HG02981 (cell line): ENCODE measurements around the gene SUFU.

Experiments
- ATAC-seq: cut with Tn5 transposase; IDR thresholded peaks from one replicate; pipeline ENCODE4 v1.9.1; 2021; ENCODE audit warnings: mild to moderate bottlenecking, moderate library complexity; ENCODE audit not compliant: unreplicated experiment

The SUFU gene

DNA sequence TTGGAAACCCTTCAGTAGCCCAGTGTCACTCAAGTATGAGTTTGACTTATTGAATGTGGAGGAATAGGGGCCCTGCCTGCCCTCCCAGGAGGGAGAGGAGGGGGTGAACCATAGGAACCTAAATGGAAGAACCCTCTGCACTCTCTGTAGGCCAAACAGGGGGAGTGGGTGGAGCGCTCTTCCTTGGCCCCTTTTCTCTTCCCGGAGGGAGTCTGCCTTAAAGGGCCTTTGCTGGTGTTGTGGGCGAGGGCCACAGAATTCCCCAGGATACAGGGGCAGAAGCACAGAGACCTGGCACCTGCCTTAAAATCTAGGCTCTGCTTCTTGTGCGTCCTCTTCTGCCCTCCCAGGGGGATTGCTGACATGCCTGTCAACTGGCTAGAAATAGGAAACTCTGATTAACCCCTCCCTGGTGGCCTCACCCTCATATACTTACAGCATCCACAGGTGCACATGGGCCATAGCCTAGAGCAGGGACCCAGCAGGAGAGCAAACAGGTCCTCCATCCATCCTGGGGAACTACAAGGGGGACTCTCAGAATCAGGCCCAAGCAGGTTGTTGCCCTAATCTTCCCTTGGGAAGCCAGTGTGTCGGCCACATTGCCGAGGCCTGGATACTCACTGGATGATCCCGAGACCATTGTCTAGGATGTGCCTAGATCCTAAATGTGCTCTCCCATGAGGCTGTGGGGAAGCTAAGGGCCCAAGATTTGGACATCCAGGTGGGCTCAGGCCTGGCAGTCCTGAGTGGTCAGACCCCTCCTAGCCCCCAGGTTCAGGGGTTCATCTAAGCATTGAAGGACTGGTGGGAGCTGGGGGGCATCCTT, 143.9 kb downstream of the SUFU start:
- no peak for ATAC-seq

DNA sequence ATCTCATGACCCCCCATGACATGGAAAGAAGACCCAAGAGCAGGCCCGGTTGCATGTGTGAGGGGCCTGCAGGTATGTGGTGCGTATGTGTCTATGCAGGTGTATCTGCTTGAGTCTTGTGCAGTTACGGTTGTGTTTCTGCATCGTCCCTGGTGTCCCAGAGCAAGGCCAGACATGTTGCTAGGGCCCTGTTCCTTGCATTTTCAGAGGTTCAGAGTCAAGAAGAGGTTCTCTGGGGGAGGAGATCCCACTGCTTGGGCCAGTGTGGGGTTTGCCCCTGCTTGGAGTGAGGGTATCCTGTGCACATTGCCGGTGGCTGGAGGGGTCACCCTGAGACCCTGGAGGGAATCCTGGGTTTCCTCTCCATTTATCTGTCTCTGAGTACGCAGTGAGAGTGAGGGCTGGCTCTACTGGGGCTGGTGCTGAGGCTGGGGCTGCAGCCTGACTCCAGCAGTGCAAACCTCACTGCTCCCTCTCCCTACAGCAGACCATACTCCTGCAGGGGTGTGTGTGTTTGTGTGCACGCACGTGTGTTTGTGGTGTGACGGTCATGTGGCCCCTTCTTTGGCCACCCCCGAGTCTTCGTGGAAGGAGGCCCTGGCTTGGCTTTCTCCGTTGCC, 144.6 kb downstream of the SUFU start:
- no peak for ATAC-seq

DNA sequence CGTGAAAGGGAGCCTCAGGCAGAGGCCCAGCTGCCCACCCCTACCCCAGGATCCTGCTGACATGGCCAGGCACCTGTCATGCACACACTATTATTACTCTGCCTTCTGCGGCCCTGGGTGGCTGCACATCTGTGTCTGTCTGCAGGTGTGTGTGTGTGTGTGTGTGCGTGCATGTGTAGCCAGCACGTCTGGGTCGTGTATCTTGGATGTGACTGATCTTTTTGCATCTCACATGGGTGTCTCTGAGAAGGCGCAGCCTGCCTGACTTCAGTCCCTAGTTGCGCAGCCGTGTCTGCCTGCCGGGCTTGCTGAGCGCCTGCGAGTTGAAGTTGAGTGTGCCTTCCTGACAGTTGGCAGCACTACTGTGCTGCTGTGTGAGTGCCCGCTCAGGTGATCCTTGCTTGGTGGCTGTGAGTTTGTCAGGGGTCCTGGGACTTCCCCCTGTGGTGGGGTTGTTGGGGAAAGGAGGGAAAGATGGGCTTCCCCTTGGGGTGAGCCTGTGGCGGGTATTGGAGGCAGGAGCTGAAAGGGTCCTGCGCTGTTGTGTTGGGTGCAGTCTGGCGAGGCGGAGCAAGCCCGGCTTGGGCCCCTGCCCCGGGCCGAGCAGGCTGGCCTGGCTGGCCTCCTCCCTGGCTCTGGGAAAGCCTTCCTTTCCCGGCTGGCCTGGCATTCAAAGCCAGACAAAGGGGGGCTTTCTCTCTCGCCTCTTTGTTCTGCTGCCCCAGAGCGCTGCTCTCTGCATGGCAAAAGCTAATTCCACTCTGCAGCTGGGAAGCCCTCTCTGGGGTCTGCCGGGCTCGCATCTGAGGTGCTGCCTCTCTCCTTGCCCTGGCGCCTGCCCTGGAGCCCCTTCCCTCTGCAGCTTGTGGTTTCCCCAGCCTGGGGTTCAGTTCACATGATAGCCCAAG, 145.4 kb downstream of the SUFU start:
- no peak for ATAC-seq

DNA sequence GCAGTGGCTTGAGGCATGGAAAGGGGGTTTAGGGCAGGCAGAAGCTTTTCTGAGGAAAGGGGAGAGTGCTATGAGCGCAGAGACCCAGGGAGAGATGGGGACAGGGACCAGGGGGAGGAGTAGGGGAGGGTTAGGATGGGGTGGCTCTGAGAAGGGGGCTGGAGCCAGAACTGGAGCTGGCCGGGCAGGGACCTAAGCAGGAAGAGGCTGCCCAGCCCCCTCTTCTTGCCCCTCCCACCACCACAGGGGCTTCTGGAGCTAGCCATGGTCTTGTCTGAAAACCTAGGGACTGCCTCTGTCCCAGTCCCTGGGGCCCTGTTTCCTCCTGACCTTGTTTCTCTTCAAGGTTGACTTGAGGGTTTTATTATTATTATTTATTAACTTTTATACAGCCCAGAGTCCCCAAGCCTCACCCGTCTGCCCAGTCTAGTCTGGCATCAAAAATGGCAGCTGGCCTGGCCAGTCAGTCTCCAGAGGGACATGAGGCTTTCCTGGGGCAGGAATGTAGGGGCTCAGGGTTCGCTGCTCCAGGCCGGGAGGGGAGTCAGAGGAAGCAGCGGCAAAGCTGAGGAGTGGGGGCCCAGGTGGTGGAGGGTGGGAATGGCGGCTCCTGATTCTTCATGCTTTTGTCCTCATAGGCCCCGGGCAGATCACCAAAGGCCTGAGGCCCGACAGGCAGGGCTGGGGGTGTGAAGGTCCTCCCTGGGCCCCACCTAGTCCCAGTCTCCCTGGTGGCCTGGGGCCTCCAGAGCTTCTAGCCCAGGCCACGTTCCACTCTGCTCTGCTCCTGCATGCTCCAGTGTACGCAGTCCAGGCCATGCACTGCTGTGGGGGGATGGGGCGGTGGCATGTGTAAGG, 146.3 kb downstream of the SUFU start:
- ATAC-seq: no peak

DNA sequence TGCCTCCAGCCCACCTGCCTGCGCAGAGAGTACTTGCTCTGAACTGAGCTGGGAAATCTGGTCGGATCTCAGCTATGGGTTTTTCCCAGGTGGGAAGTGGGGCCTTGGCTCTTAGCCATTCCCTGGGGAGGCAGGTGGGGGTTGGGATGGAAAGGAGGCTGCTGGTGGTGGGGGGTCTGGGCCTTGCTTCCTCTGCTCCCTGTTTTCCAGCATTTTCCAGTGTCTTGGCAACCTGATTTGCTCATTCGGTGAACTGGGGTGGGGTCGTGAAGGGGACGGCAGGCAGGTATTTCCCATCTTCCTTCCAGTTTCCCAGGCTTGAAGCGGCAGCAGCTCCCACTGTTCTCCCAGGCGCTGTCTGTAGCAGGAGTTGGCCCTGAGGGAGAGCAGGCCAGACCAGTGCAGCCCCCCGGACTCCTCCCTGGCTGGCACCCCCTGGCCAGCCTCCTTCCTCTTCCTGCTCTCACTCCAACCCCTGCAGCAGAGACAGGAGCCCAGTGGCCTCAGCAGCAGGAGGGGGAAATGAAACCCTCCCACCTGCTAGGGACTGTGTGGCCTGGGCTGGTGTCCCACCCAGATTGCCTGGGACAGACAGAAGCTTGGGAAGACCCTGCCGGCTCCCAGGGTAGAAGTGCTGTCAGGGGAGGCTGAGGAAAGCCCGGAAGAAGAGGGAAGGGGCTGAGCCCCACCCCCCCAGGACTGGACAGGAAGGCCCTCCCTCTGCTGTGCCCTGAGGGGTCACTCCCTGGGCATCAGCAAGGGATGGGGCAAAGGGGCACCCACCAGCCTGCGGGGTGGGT, 147.1 kb downstream of the SUFU start:
- no peak for ATAC-seq

DNA sequence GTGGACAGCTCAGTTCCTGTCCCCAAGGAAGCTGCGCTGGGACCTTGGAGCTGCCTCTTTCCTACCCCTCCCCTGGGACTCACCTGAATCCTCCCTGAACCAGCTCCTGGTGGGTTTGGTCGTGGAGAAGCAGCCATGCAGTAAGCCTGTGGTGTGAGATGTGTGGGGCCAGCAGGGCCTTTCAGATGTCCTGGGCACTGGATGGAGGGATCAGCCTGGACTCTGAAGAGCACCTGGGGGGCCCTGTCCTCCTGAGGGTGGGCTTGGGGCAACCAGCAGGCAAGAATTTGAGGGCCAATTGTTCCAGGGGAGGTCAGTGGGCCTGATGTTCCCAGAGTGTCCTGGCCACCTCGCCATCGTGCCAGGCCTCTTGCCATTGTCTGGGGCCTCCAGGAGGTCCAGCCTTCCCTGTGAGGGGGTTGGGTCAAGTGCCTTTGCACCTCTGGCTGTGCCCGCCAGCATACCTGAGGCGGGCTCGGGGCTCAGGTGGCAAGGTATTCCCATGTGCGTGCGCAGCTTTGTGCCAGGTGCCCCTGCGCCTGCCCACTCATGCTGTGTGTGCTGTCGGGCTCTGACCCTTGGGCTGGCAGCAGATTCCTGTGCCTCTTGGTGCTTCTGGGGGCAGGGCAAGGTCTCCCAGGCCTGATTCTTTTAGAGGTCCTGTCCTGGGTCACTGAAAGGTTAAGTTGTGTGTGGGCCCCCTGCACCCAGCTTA, 147.8 kb downstream of the SUFU start:
- ATAC-seq: no peak

DNA sequence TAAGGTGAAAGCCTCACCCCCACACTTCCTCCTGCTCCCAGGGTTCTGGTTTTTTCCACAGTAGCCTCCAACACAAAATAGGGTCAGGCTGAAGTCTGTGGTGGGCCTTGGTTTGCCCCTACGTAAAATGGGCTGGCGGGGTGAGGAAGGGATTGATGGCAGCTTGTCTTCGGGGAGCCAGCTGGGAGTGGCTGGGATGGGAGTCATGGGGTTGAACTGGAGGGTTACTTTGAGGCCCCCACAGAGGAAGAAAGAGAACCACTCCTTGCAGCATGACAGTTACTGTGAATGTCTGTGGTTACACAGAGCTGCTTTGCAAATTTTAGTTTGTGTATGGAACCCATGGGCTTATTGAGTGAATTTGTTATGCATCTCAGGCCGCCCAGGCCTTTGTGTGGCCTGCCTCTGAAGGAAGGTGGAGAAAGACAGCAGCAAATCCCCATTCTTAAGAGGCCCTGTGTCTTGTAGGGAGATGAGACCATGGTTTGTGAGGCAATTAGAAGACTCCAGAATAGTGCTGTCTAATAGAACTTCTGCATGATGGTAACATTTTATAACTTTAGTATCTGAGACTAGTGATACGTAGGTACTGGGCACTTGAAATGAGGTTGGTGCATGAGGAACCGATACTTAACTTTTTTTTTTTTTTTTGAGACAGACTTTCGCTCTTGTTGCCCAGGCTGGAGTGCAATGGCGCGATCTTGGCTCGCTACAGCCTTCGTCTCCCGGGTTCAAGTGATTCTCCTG, 148.6 kb downstream of the SUFU start:
- peak; percentile 43 for ATAC-seq

DNA sequence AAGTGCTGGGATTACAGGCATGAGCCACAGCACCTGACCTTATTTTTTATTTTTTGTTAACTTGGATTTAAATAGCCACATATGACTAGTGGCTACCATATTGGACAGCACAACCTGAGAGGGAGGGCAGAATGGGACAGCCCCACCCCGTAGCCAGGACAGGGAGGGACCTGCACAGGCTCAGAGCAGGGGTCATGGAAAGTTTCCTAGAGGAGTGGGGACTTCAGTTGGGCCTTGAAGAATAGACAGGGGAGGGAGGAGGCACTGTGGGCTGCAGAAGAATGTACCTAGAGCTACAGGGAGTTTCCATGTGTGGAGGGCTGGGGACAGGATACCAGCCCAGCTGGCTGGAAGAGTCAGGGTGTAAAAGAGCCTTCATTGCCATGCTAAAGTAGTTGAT, 149.3 kb downstream of the SUFU start:
- ATAC-seq: no peak

DNA sequence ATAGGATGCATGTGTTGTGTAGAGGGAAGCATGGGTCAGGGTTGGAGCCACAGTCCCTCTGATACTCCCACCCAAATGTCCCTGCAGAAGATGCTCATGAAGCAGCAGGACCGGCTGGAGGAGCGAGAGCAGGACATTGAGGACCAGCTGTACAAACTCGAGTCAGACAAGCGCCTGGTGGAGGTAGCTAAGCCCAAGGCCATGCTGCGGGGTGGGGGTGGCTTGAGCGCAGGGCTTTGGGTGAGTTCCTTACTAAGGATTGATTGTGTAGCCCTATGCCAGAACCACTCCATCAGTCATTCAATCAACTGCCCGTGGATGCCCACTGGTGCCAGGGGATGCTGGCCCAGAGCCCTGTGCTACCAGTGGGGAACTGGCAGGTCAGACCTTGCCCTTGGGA, 150.8 kb downstream of the SUFU start:
- no peak for ATAC-seq

DNA sequence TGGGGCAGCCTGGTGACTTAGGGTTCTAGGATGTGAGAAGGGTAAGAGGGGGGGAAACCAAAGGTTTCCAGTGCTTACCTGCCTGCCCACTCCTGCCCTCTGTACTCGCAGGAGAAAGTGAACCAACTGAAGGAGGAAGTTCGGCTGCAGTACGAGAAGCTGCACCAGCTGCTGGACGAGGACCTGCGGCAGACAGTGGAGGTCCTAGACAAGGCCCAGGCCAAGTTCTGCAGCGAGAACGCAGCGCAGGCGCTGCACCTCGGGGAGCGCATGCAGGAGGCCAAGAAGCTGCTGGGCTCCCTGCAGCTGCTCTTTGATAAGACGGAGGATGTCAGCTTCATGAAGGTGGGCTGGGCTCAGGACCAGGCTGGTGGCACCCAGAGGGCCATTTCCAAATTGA, 151.2 kb downstream of the SUFU start:
- no peak for ATAC-seq

DNA sequence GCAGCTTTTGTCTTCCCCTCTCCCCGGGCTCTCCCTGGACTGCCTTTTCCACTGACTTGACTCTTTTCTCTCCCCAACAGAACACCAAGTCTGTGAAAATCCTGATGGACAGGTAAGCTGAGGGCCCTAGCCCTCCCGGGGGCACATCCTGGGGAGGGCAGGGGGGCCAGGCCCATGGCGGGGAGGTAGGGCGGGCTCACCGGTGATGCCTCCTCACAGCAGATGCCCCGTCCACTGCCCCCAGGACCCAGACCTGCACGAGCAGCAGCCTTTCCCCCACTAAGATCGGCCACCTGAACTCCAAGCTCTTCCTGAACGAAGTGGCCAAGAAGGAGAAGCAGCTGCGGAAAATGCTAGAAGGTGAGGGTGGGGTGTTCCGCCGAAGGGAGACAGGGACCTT, 152.3 kb downstream of the SUFU start:
- no peak for ATAC-seq

DNA sequence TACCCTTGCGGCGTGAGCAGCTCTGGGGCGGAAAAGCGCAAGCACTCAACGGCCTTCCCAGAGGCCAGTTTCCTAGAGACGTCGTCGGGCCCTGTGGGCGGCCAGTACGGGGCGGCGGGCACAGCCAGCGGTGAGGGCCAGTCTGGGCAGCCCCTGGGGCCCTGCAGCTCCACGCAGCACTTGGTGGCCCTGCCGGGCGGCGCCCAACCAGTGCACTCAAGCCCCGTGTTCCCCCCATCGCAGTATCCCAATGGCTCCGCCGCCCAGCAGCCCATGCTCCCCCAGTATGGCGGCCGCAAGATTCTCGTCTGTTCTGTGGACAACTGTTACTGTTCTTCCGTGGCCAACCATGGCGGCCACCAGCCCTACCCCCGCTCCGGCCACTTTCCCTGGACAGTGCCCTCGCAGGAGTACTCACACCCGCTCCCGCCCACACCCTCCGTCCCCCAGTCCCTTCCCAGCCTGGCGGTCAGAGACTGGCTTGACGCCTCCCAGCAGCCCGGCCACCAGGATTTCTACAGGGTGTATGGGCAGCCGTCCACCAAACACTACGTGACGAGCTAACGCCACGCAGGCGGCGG, 153.1 kb downstream of the SUFU start:
- ATAC-seq: no peak

DNA sequence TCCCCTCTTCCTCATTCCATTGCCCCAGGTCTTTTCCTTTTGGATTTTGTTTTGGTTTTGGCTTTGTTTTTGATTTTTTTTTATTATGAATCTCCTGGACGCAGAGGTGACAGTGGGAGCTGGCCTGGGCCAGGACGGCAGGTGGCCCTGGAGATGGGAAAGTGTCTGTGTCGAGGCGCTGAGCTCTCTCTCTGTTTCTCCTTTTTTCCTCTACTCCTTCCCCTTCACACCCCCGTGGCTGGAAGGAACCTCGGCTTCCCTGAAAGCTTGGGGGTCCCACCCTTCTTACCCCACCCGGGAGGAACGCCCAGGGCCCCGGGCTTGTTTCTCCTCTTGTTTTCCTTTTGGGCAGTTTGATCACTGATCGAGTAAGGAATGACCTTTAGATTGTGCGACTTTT, 153.7 kb downstream of the SUFU start:
- no peak for ATAC-seq

DNA sequence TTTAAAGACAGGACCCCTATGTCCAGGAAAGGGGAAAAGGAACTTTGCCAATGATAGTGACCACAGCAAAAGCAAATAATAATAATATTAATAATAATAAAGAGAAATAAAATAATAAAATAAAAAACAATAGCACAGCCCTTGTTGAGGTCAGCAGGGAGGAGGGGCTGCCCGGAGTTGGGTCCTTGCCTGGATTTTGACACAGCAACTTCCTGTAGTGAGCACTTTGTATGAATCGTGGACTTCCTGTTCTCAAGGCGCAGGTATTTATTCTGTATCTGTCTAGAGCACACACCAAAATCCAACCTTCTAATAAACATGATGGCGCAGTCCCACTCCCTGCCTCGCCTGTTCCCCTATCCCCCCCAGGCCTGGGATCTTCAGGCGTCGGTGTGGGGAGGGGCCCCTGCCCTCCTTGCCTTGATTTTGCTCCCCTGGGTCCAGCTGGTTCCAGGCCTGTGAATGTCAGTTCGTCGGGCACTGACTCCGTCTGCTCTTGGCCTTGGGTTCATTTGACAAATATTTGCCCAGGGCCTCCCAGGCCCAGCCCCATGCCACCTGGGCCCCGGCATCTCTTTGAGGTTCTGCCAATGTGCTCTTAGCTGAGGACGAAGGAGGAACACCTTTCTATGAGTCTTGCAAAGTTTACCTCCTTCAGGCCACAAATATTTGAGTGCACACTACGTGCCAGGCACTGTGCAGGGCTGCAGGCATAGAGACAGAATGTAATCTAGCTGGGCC, 154.4 kb downstream of the SUFU start:
- ATAC-seq: no peak

DNA sequence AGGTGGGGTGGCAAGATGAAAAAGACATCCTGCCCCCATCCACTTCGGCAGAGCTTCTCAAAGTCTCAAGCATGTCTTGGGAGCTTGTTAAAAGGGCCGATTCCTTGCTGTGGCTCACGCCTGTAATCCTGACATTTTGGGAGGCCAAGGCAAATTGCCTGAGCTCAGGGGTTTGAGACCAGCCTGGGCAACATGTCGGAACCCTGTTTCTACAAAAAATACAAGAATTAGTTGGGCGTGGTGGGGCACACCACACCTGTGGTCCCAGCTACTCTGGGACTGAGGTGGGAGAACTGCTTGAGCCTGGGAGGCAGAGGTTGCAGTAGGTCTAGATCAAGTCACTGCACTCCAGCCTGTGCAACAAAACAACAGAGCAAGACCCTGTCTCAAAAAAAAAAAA, 155.0 kb downstream of the SUFU start:
- no peak for ATAC-seq

DNA sequence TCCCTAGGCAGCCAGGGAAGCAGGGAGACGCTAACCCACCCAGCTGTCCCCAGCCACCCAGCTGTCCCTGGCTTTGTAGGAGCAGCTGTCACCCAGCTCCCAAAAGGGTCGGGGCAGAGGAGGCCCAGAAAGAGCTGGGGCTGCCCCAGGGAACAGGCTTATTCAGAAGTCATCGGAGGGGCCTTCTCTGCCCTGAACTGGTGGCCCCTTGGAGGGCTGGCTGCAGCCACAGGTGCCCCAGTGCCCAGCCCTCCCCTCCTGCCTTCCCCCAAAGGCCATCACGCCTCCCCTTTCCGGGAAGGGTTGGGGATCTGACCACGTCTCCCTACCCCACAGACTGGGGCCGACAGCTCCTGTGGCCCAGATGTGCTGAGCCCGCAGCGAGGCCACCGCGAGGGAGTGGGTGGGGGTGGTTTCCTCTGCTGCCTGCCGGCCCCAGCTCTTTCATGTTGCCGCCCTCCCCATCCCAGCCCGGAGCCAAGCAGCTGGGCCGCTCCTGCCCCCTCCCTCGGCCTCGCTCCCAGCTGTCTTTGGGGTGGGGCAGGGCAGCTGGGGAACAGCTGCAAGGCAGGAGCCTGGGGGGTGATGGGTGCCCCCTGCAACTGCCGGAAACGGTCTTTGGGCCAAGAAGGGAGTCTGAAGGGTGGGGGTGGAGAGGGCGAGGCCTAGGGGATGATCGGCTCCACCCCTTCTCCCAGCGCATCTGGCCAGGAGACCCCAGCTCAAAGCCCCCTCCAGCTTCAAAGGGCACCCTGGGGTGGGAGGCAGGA, 157.3 kb downstream of the SUFU start:
- peak; percentile 76 for ATAC-seq

DNA sequence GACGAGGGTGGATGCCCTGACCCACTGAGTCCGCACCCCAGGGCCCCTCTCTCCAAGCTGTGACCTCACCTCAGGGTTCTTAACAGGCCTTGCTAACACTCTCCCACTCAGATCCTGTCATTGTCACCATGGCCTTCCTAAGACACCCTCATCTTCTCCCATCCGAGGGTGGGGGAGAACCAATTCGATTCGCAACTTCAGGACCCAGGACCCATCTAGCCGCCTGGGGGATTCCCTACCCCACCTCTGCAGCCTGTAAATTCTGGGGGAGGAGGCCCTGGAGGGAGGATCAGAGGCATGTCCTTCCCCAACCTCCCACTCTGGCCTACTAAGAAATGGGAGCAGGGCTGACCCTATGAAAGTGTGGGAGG, 157.9 kb downstream of the SUFU start:
- peak; percentile 22 for ATAC-seq
